ENCODE data around the gene OBSCN.

Gene OBSCN

DNA sequence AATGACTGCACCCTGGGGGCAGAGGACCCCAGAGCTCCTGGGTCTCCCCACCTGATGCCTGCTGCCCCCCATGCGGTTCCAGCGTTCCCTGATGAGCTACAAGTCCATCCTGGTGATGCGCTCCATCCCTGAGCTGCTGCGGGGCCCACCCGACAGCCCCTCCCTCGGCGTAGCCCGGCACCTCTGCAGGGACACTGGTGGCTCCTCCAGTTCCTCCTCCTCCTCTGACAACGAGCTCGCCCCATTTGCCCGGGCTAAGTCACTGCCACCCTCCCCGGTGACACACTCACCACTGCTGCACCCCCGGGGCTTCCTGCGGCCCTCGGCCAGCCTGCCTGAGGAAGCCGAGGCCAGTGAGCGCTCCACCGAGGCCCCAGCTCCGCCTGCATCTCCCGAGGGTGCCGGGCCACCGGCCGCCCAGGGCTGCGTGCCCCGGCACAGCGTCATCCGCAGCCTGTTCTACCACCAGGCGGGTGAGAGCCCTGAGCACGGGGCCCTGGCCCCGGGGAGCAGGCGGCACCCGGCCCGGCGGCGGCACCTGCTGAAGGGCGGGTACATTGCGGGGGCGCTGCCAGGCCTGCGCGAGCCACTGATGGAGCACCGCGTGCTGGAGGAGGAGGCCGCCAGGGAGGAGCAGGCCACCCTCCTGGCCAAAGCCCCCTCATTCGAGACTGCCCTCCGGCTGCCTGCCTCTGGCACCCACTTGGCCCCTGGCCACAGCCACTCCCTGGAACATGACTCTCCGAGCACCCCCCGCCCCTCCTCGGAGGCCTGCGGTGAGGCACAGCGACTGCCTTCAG is 163.3 kb downstream of the OBSCN start:
- no peak for DNase-seq

DNA sequence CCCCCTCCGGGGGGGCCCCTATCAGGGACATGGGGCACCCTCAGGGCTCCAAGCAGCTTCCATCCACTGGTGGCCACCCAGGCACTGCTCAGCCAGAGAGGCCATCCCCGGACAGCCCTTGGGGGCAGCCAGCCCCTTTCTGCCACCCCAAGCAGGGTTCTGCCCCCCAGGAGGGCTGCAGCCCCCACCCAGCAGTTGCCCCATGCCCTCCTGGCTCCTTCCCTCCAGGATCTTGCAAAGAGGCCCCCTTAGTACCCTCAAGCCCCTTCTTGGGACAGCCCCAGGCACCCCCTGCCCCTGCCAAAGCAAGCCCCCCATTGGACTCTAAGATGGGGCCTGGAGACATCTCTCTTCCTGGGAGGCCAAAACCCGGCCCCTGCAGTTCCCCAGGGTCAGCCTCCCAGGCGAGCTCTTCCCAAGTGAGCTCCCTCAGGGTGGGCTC is 163.9 kb downstream of the OBSCN start:
- DNase-seq = no peak

DNA sequence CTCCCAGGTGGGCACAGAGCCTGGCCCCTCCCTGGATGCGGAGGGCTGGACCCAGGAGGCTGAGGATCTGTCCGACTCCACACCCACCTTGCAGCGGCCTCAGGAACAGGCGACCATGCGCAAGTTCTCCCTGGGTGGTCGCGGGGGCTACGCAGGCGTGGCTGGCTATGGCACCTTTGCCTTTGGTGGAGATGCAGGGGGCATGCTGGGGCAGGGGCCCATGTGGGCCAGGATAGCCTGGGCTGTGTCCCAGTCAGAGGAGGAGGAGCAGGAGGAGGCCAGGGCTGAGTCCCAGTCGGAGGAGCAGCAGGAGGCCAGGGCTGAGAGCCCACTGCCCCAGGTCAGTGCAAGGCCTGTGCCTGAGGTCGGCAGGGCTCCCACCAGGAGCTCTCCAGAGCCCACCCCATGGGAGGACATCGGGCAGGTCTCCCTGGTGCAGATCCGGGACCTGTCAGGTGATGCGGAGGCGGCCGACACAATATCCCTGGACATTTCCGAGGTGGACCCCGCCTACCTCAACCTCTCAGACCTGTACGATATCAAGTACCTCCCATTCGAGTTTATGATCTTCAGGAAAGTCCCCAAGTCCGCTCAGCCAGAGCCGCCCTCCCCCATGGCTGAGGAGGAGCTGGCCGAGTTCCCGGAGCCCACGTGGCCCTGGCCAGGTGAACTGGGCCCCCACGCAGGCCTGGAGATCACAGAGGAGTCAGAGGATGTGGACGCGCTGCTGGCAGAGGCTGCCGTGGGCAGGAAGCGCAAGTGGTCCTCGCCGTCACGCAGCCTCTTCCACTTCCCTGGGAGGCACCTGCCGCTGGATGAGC is 164.5 kb downstream of the OBSCN start:
- no peak for DNase-seq

DNA sequence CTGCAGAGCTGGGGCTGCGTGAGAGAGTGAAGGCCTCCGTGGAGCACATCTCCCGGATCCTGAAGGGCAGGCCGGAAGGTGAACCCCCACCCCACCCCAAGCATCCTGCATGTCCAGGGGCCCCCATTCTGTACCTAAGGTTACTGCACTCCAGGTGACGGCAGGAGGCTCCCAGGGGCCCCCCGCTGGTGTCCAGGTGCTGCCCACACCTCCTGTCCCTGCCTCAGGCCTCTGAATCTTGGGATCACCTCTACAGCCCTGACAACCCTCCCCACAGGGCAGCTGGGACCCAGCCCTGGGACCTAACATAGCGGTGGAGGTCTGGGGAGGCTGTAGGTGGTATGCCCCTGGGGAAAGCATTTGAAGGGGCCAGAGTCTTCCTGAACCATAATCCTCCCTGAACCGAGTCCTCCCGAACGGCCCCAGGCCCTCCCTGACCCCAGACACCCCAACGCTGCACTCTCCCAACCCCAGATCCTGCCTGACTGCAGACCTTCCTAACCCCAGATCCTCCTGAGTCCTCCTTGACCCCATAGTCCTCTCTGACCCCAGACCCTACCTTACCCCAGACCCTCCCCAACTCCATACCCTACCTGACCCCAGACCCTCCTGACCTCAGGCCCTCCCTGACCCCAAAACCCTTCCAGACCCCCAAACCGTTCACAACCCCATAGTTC is 165.3 kb downstream of the OBSCN start:
- DNase-seq = no peak

DNA sequence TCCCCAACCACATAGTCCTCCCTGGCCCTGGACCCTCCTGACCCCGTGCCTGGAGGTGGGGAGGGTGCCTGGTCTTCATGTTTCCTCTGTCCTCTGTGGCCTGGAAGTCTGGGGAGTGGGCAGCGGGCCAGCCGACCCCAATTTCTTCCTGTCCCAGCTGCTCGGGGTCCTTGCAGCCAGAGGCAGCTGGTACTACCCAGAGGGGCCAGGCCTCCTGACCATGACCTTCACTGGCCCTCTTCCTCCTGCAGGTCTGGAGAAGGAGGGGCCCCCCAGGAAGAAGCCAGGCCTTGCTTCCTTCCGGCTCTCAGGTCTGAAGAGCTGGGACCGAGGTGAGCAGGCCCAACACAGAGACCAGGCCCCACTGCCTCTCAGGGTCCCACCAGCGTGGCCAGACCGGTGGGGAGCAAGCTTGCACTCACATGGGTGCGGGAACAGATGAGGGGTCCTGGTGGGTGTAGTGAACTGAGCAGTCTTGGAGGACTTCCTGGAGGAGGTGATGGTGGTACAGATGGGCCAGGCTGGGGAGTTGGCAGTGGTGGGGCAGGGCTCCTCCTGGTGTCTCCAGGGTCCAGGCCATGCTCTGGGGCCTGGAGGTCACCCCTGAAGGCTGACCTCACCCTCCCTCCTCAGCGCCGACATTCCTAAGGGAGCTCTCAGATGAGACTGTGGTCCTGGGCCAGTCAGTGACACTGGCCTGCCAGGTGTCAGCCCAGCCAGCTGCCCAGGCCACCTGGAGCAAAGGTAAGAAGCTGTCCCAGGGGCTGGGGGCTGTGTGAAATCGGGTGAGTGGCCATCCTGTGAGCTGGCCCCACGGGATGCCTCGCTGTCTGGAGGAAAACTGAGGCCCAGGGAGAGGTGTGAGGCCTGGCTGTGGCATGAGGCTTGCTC is 166.1 kb downstream of the OBSCN start:
- DNase-seq = no peak

DNA sequence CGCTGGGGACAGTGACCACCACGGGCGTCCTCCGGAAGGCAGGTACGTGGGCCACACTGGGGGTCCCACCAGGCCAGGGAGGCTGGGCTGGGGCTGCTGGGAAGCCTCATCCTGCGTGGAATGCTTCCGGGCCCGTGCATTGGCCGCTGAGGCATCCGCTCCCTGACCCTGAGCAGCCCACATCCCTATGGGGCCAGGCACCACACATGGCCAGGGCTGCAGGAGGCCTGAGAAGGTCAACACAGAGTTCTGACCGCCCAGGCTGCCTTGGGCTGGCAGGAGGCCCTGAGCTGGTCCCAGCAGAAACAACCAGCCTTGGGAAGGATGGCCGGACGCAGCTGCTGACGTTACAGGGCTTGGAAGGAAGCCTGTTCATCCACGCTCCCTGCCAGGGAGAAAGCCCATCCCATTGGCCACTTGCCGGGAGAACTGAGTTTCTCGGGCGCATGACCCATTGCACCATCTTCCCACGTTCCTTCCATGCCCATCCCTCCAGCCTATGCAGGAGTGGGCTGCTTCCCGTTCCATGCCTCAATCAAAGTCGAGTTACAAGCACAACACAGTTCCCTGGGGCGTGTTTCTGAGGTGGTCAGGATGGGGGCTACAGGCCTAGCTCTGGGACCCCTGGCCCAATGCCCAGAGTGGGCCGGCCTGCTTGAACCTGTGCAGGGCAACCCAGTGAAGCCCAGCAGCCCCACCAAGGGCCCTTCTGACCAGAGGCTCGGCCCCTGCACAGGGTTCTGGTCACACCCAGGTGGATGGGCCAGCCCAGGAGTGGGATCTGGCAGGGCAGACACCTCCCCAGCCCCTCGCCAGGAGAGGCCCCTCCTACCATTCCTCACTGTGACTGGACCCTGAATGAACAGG is 167.1 kb downstream of the OBSCN start:
- no peak for DNase-seq

DNA sequence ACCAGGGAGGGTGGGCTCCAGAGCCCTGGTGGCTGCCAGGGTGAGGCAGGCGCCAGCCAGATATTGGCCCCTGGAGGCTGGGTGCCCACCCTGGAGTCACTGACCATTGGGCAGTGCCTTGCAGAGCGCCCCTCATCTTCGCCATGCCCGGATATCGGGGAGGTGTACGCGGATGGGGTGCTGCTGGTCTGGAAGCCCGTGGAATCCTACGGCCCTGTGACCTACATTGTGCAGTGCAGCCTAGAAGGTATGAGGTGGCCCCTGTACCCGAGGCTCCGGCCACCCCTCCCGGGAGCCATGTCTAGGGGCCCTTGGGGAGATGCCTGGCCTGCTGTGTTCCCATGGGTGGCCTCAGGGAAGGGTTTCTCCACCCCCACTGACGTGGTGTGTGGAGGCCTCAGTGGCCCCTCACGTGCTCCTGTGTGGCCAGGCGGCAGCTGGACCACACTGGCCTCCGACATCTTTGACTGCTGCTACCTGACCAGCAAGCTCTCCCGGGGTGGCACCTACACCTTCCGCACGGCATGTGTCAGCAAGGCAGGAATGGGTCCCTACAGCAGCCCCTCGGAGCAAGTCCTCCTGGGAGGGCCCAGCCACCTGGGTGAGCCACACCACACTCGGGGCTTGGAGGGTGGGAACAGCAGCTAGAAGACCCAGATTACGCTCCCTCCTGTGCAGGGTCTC is 167.9 kb downstream of the OBSCN start:
- DNase-seq = no peak

DNA sequence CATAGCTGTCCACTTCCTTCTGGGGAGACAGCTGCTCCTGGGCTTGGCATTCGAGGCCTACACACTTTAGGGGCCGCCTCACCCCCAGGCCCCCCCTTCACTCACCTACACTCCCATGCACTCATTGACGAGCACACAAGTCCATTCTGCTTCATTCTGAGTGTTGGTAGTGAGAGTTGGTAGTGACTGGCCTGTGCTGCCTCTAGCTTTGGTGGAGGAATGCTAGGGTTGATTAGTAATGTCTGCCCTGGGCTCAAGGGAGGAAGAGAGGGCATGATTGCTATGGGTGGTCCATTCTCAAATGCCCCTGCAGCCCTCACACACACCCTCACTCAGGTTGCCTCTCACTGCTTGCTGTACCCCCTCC is 168.4 kb downstream of the OBSCN start:
- DNase-seq = no peak

DNA sequence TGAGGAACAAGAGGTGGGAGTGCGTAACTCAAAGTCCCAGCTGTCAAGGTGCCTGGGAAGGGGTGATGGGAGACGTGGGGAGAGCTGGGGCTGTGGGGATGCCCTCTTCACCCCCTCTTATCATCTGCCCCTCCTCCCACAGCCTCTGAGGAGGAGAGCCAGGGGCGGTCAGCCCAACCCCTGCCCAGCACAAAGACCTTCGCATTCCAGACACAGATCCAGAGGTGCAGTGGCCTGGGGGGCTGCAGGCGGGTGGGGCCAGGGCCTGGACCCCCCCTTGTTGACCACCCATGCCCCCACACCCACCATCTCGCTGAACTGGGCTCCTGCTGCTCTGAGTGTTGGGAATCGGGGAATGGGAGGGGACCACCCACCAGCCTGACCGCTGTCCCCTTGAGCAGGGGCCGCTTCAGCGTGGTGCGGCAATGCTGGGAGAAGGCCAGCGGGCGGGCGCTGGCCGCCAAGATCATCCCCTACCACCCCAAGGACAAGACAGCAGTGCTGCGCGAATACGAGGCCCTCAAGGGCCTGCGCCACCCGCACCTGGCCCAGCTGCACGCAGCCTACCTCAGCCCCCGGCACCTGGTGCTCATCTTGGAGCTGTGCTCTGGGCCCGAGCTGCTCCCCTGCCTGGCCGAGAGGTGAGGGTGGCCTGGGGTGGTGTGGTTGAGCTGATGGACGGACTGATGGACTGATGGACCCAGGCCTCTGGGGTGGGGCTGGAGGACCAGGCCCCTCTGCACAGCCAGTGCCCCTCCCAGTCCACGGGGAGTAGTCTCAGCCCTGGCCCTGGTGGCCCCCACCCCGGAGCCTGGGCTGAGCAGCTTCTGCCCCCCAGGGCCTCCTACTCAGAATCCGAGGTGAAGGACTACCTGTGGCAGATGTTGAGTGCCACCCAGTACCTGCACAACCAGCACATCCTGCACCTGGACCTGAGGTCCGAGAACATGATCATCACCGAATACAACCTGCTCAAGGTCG is 169.1 kb downstream of the OBSCN start:
- no peak for DNase-seq

DNA sequence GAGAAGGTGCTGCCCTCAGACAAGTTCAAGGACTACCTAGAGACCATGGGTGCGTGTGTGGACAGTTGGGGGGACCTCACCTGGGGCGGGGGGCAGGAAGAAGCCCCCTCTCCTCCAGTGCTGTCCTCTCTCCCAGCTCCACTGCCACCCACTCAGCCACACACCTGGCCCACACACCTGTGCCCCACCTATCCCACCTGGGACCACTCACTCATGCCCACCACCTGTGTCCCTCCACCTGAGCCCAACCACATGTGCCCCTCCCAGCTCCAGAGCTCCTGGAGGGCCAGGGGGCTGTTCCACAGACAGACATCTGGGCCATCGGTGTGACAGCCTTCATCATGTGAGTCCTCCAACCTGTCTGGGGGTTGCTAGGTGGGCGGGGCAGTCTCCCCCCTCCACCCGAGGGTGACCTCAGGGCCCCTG is 169.8 kb downstream of the OBSCN start:
- DNase-seq = no peak

DNA sequence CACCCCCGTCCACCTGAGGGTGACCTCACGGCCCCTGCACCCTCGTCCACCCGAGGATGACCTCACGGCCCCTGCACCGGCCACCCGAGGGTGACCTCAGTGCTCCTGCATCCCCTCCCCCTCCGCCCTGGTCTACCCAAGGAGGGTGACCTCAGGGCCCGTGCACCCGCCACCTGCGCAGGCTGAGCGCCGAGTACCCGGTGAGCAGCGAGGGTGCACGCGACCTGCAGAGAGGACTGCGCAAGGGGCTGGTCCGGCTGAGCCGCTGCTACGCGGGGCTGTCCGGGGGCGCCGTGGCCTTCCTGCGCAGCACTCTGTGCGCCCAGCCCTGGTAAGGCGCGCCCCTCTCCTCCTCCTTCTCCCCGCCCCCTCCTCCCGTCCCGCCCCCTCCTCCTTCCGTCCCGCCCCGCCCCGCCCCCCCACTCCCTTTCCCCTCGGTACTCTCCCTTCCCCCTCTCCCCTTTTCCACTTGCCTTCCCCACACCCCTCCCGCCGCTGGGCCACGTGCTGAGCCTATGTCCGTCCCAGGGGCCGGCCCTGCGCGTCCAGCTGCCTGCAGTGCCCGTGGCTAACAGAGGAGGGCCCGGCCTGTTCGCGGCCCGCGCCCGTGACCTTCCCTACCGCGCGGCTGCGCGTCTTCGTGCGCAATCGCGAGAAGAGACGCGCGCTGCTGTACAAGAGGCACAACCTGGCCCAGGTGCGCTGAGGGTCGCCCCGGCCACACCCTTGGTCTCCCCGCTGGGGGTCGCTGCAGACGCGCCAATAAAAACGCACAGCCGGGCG is 170.4 kb downstream of the OBSCN start:
- DNase-seq = peak; percentile 36

DNA sequence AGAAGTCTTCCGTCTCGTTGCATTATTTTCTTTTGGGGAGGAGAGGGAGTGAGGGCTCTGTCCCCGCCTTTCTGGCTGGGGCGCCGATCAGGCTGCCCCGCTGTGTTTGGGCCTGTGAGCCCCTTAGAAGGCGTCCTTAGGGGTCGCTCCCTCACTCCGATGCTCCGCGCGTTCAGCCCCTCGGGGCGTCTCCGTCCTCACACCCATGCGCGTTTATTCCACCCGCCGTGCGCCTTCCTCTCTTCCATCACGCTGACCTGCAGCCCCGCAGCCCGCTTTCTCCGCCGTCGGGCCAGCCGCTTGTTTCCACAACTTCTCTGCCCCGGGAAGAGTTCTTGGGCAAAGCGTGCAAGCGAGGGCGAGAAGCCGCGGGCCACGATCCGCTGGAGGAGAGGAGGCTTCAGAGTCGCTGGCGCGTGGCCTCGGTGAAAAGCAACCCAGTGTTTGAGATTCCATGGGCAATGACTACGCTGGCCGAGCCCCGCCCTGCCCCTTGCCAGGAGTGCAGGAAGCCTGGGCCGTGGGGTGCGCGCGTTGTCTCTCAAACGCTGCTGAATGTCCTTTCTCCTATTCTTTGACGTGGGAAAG is 171.1 kb downstream of the OBSCN start:
- no peak for DNase-seq

DNA sequence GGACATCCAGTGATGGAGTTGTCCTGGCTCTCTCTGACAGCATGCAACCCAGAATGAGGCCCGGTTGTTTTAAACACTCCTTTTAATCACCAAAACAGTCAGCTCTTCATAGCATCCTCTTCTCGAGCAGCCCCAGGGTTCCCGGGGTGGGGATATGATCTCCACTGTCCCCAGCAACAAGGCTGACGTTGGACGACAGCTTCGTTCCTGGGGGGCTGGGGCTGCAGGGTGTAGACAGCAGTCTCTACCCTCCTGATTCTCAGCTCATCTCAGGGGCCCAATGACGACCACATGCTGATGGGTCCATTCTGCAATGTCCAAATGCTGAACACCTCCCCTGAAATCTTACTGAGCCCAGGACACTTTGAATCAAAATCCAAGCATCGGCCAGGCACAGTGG is 171.8 kb downstream of the OBSCN start:
- DNase-seq = no peak

DNA sequence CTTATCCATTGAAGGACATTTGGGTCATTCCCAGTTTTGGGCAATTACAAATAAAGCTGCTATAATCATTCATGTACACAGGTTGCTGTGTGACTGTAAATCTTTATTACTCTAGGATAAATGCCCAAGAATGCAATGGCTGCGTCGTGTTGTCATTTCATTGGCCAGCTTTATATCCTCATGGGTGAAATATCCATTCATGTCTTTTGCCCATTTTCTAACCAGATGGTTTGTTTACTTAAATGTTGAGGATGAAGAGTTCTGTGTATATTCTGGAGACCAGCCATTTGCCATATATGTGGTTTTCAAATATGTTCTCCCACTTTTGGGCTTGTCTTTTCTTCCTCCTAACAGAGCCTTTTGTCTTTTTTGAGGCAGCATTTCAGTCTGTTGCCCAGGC is 173.5 kb downstream of the OBSCN start:
- no peak for DNase-seq

DNA sequence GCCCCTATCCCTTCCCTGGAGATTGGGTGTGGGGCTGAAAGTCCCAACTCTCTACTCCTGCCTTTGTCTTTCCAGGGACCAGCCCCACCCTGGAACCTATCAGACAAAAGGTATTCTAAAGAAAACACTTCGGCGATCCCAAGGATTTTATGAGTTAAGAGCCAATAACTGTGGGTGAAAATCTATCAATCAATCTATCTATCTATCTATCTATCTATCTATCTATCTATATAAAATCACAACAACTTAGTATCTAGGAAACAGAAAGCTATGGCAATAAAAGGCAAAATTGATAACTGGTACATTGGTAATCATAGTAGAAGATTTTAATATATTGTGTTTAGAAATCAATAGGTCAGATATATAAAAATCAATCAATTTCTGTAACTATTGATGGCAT is 175.9 kb downstream of the OBSCN start:
- DNase-seq = no peak

DNA sequence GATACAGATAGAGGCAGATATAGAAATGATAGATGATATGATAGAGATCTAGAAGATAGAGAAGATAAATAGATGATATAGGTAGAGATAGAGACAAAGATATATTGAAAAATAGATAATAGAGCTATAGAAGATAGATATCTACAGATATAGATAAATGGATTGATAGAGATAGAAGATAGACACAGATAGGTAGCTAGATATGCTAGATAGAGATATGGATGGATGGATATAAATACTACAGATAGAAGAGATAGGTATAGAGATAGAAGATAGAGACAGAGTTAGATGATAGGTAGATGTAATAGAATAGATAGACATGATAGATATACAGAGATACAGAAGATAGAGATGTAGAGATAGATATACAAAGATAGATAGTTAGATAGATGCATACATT is 177.4 kb downstream of the OBSCN start:
- no peak for DNase-seq

DNA sequence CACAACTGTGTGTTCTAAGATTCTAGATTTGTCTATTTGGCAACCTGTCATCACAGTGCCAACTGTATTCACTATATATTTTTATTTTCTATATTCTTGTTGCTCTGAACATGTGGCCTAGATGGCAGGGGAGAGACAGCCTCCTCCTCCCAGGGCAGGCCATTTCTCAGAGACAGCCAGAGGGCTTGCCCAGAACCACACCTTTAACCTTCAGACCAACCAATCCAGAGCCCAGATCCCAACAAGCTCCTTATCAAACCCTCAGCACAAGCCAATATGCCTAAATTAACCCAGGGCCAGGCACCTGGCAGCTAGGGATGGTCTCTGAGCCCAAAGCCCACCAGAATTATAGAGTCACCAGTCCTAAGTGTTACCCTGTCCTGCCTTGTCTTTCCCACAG is 179.5 kb downstream of the OBSCN start:
- no peak for DNase-seq

DNA sequence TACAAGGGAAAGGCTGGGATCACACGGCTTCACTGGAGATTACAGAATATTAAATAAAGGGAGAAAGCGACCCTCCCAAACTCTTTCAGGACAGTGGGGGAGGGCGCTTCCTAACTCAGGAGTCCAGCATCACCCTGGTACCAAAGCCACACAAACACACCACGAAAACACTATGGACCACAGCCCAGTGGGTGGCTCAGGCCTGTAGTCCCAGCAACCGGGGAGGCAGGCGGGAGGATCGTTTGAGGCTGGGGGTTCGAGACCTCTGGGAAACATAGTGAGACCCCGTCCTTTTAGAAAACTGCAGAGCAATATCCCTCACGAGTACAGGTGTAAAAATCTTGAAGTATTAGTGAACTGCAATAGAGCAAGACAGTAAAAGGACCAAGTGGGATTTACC is 182.8 kb downstream of the OBSCN start:
- DNase-seq = no peak

Measured in T-helper 9 cell (primary cell).